ENCODE results near the gene TMPRSS11B.

GRCh38 chr4:68245594-68245993 is at the start of gene TMPRSS11B:
- TF ChIP-seq POLR2A (IDR thresholded peaks at IDR 0.05) = no peak
- TF ChIP-seq CTCF (IDR thresholded peaks at IDR 0.05) = no peak
